Erythroblast (primary cell): Measurements from ENCODE around the gene ACVR2B.

Experiments used
- DNase-seq, 2 experiments: peaks; one replicate each; lab custom pipeline; 2025; lab: John Stamatoyannopoulos, UW
- GATA1 ChIP-seq: IDR thresholded peaks from 2 replicates; pipeline ENCODE4 v1.6.1; 2011; ENCODE audit warnings: low read depth, mild to moderate bottlenecking, control low read depth, low read length, moderate library complexity
- POLR2A ChIP-seq: IDR thresholded peaks from 2 replicates; pipeline ENCODE4 v1.6.1; 2011; ENCODE audit warnings: mild to moderate bottlenecking, low read length

The ACVR2B gene

DNA sequence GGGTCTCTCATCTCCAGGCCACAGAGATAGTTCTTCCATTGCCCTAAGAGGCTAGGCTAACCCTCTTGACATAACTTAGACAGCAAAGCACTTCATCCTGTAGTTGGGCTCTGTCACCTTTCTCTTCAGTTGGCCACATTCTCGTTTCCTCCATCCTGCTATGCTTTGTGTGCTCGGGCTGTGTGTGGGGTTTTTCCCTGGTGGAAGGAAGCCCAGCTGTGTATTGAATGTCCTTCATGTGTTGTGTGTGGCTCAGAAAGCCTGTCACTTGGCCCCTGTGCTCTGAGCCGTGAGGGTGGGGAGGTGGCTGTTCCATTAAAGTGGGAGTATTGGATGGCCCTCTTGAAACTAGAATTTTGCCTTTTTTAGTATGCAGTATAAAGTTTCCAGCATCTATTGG lies 33.6 kb downstream of the ACVR2B start:
- DNase-seq: no peak
- TF ChIP-seq POLR2A (no peak), GATA1 (no peak)

GRCh38 chr3:38488949-38489348 lies 35.3 kb downstream of the ACVR2B start:
- no peak for DNase-seq
- TF ChIP-seq POLR2A (no peak), GATA1 (no peak)

DNA sequence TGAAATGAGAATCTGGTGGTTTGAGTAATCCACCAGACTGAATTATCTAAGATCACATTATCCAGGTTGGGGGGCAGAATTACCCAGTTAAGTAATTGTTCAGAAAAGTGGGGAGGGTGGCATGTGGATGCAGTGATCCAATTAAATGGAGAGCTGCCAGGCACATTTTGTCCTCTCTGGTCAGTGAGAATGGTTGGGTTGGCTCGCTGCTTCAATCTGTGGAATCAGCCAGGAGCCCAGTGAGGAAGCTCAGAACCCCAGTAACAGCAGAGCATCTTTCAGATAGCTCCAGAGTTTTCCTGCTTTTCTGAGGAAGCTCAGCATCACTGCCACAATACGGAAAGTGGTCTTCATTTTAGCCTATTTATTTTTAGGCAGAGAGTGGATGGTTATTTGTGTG lies 36.1 kb downstream of the ACVR2B start:
- no peak for TF ChIP-seq POLR2A
- no peak for TF ChIP-seq GATA1

DNA sequence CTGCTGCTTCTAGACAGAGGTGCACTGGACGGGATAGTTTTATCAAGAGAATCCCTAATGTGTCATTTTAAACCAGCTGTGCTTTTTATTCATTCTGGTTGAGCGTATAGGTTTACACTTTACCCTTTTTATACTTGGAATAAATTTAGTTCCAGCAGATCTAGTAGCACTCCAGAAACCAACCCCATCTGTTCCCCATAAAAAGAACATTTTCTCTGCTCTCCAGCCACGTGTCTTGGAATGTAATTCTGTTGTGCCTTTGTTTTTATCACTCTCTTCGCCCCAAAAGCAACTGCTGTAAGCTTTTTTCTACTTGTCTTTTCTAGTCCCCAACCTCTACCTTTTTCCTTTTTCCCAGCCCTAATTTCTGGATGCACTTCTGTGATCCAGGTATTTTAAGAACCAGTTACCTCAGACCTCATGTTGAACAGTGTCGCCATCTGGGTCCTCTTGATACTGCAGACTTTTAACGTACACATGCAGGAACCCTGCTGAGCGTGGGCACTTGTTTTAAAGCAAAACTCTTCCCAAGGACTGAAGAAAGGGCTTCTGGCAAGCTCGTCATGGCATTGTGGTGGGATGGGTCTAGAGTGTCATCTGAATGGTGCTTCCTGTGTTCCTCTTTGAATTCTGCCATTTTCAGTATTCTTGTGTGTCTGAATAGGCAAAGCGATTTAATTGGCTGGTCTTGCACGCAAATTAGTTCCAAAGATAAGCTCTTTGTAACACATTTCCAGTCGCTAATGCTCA lies 36.8 kb downstream of the ACVR2B start:
- DNase-seq: no peak
- no peak for TF ChIP-seq POLR2A
- no peak for TF ChIP-seq GATA1

More for the DNA sequence above, 36.1 kb downstream of the ACVR2B start:
- no peak for DNase-seq

DNA sequence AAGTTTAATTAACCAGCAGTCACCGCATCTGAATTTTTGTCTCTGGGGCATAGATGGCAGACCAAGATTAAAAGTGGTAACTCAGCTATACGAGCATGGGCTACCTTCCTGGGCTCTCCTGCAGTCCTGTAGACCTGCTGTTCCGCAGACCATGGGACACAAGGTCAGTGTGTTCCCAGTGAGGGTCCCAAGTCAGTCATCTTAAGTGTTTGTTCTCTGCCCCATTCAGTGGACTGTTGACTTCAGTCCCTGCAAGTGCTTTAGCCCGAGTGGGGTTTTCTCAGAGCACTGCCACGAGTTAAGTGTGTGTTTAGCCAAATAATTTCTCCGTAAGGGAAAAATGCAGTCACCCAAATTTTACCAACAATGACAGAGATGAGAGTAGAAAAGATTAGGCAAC lies 37.5 kb downstream of the ACVR2B start:
- no peak for DNase-seq
- TF ChIP-seq POLR2A: no peak
- TF ChIP-seq GATA1: no peak

GRCh38 chr3:38493031-38493430 lies 39.3 kb downstream of the ACVR2B start:
- no peak for DNase-seq

GRCh38 chr3:38496131-38496910 lies 42.6 kb downstream of the ACVR2B start, which contains the start of gene EXOG:
Gene EXOG, plus strand, starts transcription at chr3:38496340. Its CDS starts 28 bp downstream, at chr3:38496368.
- TF ChIP-seq POLR2A (peak; percentile 28), GATA1 (no peak)

More at GRCh38 chr3:38493031-38493430, 39.3 kb downstream of the ACVR2B start:
- no peak for TF ChIP-seq GATA1
- TF ChIP-seq POLR2A: no peak

GRCh38 chr3:38497031-38497430 lies 43.3 kb downstream of the ACVR2B start:
- DNase-seq: no peak
- TF ChIP-seq POLR2A (no peak), GATA1 (no peak)

More at GRCh38 chr3:38496131-38496910, 42.6 kb downstream of the ACVR2B start, which contains the start of gene EXOG:
- DNase-seq: peak; percentile 93 to 96

DNA sequence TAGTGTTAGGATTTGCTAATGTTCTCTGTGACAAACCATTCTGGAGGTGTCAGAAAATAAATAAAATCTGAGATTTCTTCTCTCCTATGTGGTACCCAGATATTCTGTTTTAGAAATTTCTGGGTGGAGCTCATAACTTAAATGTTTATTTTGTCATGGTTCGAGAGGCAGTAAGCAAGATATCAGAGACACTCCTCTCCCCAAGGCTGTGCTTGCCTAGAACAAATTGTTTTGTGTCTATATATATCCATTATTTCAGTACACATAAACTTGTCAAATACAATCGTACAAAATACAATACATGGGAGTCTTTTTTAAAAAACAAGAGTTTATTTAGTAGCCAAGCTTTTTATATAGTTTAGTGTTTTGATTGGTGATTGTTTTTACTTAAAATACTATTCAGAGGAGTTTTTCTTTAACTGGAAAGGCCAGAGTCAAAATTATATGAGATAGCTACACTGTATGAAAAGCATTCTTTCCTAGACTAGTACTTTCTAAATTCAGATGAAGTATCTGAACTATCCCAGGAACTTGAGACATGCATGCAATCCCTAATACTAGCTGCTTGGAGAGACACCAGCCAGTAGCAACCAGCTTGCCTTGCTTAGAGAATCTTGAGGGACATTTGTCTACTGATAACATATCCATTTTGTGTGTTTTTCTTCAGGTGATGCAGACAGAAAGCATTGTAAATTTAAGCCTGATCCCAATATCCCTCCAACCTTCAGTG lies 47.2 kb downstream of the ACVR2B start:
- DNase-seq: no peak
- TF ChIP-seq GATA1 (no peak), POLR2A (no peak)

DNA sequence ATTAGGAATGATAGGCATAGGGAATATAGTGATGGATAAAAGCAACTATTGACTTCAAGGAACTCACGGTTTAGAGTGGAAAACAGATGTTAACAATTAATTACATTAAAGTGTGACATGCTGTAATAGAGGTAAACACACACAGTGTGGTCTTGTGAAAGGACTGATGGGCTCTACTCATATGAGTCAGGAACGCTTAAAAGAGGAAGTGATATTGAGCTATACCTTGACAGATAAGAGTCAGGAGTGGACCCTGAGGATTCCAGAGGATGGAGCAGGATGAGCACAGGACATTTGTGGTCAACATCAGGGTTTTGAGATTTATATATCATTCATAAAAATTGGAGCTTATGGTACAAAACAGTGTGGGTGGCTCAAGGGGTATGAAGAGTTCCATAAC lies 53.4 kb downstream of the ACVR2B start:
- DNase-seq: no peak
- TF ChIP-seq POLR2A: no peak

DNA sequence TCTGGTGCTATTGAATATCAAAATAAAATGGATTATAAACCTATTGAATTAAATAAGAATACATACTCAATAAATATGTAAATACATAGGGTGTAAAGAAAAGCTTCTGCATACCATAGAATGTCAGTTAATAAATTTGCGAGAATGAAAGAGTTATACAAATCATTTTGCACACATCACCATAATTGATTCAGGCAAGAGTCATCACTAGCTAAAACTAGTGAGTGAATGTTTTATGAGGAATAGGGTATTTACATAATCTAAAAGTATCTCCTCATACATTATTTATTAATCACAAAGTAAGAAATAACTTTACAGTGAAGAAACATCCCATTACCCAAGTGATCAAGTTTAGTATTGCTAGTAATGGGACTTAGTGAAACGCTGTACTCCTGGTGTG lies 56.0 kb downstream of the ACVR2B start:
- TF ChIP-seq POLR2A (no peak), GATA1 (no peak)
- DNase-seq: no peak

DNA sequence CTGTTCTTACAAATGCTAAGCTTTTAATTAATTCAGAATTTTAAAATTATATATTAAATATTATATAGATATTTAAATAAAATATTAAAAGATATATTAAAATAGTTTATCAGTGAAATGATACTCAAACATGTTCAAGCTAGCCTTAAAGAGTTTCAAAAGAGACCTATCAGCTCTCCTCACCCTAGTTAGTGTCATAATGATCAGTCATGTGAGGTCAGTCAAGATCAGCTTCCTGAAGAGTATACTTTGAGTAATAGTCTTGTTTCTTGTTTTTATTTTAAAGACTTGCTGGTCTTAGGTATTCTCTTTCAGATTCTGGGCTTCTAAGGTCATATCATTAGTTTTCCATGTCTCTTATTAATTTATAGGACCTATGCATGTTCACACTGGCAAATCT lies 56.9 kb downstream of the ACVR2B start:
- no peak for DNase-seq
- TF ChIP-seq GATA1 (no peak), POLR2A (no peak)

- no peak for TF ChIP-seq POLR2A
- no peak for TF ChIP-seq GATA1
- DNase-seq: no peak
Measured at GRCh38 chr3:38511546-38511945, 57.9 kb downstream of the ACVR2B start.
